NT2/D1 (cell line): Measurements from ENCODE around the gene SORT1.

Experiments used
- DNase-seq: peaks from one replicate; pipeline ENCODE4 v3.0.0-alpha.2; 2011; ENCODE audit warnings: low read depth, low spot score
- H3K27me3 ChIP-seq: 2 replicates; pipeline ENCODE4 v1.6.0; 2011; ENCODE audit warnings: mild to moderate bottlenecking; ENCODE audit not compliant: insufficient read length, insufficient read depth
- H3K36me3 ChIP-seq: 2 replicates; pipeline ENCODE4 v1.6.1; 2011; ENCODE audit warnings: mild to moderate bottlenecking, low read length, mixed read lengths; ENCODE audit not compliant: insufficient read depth, insufficient read length
- H3K4me1 ChIP-seq: 2 replicates; pipeline ENCODE4 v1.5.1; 2011; ENCODE audit not compliant: insufficient read depth, insufficient read length
- H3K4me3 ChIP-seq: 2 replicates; pipeline ENCODE4 v1.5.1; 2011; ENCODE audit warnings: low read depth; ENCODE audit not compliant: insufficient read length
- H3K9ac ChIP-seq: 2 replicates; pipeline ENCODE4 v1.6.0; 2011; ENCODE audit warnings: low read depth; ENCODE audit not compliant: insufficient read length
- H3K9me3 ChIP-seq: 2 replicates; pipeline ENCODE4 v1.5.1; 2011; ENCODE audit warnings: mild to moderate bottlenecking, low read length; ENCODE audit not compliant: insufficient read depth
- SUZ12 ChIP-seq: IDR thresholded peaks from 2 replicates; pipeline ENCODE4 v1.6.1; 2011; ENCODE audit not compliant: insufficient read length, insufficient read depth; ENCODE audit errors: extremely low read depth
- YY1 ChIP-seq: IDR thresholded peaks from 2 replicates; pipeline ENCODE4 v1.6.1; 2011; ENCODE audit not compliant: insufficient read length, insufficient read depth
- ZNF274 ChIP-seq: IDR thresholded peaks from 2 replicates; pipeline ENCODE4 v1.6.1; 2011; ENCODE audit warnings: mild to moderate bottlenecking, low read depth, low read length

The SORT1 gene

GRCh38 chr1:109372281-109372680 lies 25.4 kb downstream of the SORT1 start:
- H3K9ac ChIP-seq, result no peak overlapping the region
- H3K4me3 ChIP-seq, result no peak overlapping the region
- H3K9me3 ChIP-seq, result no peaks in the 10 kb centered on the region
- TF ChIP-seq YY1 (no peak), SUZ12 (no peak), ZNF274 (no peak)
- no peaks in the 10 kb centered on the region for H3K27me3 ChIP-seq
- DNase-seq, result no peak
- H3K36me3 ChIP-seq, result peaks cover 2% of the 10 kb centered on the region
- H3K4me1 ChIP-seq, result peaks cover 2% of the 10 kb centered on the region

- Histone ChIP-seq H3K4me1 (peaks cover 6% of the 10 kb centered on the region), H3K36me3 (peaks cover 12% of the 10 kb centered on the region), H3K4me3 (no peak overlapping the region), H3K9me3 (no peaks in the 10 kb centered on the region), H3K9ac (no peak overlapping the region), H3K27me3 (no peaks in the 10 kb centered on the region)
- DNase-seq, result no peak
- TF ChIP-seq SUZ12 (no peak), YY1 (no peak), ZNF274 (no peak)
Observed at GRCh38 chr1:109371341-109371739, 26.4 kb downstream of the SORT1 start.

GRCh38 chr1:109370712-109371340 lies 26.9 kb downstream of the SORT1 start:
- Histone ChIP-seq H3K36me3 (peaks cover 12% of the 10 kb centered on the region), H3K4me3 (no peak overlapping the region), H3K4me1 (peaks cover 6% of the 10 kb centered on the region), H3K9me3 (no peaks in the 10 kb centered on the region), H3K9ac (no peak overlapping the region), H3K27me3 (no peaks in the 10 kb centered on the region)
- no peak for DNase-seq
- no peak for TF ChIP-seq ZNF274
- TF ChIP-seq SUZ12, result no peak
- no peak for TF ChIP-seq YY1

- peaks cover 19% of the 10 kb centered on the region for H3K36me3 ChIP-seq
- DNase-seq, result no peak
- no peak overlapping the region for H3K9ac ChIP-seq
- TF ChIP-seq YY1, result no peak
- no peak for TF ChIP-seq ZNF274
- no peak for TF ChIP-seq SUZ12
- peaks cover 6% of the 10 kb centered on the region for H3K4me1 ChIP-seq
- no peak overlapping the region for H3K4me3 ChIP-seq
- no peaks in the 10 kb centered on the region for H3K27me3 ChIP-seq
- no peaks in the 10 kb centered on the region for H3K9me3 ChIP-seq
Observed at GRCh38 chr1:109369167-109369746, 28.5 kb downstream of the SORT1 start.

GRCh38 chr1:109368464-109368863 lies 29.3 kb downstream of the SORT1 start:
- Histone ChIP-seq H3K9me3 (no peaks in the 10 kb centered on the region), H3K36me3 (peaks cover 19% of the 10 kb centered on the region), H3K4me1 (peaks cover 6% of the 10 kb centered on the region), H3K9ac (no peak overlapping the region), H3K27me3 (no peaks in the 10 kb centered on the region), H3K4me3 (no peak overlapping the region)
- no peak for TF ChIP-seq YY1
- TF ChIP-seq ZNF274, result no peak
- no peak for TF ChIP-seq SUZ12
- no peak for DNase-seq

- TF ChIP-seq ZNF274 (no peak), YY1 (no peak), SUZ12 (no peak)
- no peak for DNase-seq
- H3K4me1 ChIP-seq, result peaks cover 6% of the 10 kb centered on the region
- no peaks in the 10 kb centered on the region for H3K27me3 ChIP-seq
- H3K9ac ChIP-seq, result no peak overlapping the region
- no peaks in the 10 kb centered on the region for H3K9me3 ChIP-seq
- peaks cover 19% of the 10 kb centered on the region for H3K36me3 ChIP-seq
- H3K4me3 ChIP-seq, result no peak overlapping the region
Observed at GRCh38 chr1:109367626-109368025, 30.1 kb downstream of the SORT1 start.

- TF ChIP-seq YY1 (no peak), SUZ12 (no peak), ZNF274 (no peak)
- peaks cover 5% of the 10 kb centered on the region for H3K4me1 ChIP-seq
Observed at GRCh38 chr1:109365642-109366204, 32.0 kb downstream of the SORT1 start.

More at GRCh38 chr1:109365642-109366204, 32.0 kb downstream of the SORT1 start:
- H3K9ac ChIP-seq, result no peak overlapping the region
- peaks cover 19% of the 10 kb centered on the region for H3K36me3 ChIP-seq
- no peak for DNase-seq
- H3K4me3 ChIP-seq, result no peak overlapping the region
- no peaks in the 10 kb centered on the region for H3K9me3 ChIP-seq
- no peaks in the 10 kb centered on the region for H3K27me3 ChIP-seq
